Adipocyte (in vitro differentiated cells): ENCODE data around the gene SEMA5A.

Experiments used
- DNase-seq: peaks from one replicate; pipeline ENCODE4 v3.0.0-alpha.2; 2015; ENCODE audit warnings: low read depth
- H3K27me3 ChIP-seq: replicated peaks from 2 replicates; pipeline ENCODE4 v1.7.0; 2013; ENCODE audit warnings: mild to moderate bottlenecking, low read length, moderate library complexity; ENCODE audit not compliant: control insufficient read depth, insufficient read depth
- H3K36me3 ChIP-seq: 2 replicates; pipeline ENCODE4 v1.7.0; 2013; ENCODE audit warnings: low read length, mild to moderate bottlenecking, moderate library complexity; ENCODE audit not compliant: control insufficient read depth, insufficient read depth, severe bottlenecking
- H3K4me1 ChIP-seq: 2 replicates; pipeline ENCODE4 v1.7.0; 2013; ENCODE audit warnings: mild to moderate bottlenecking, low read length, moderate library complexity; ENCODE audit not compliant: control insufficient read depth, insufficient read depth
- H3K4me3 ChIP-seq: 2 replicates; pipeline ENCODE4 v1.7.0; 2013; ENCODE audit warnings: mild to moderate bottlenecking, low read length, moderate library complexity
- H3K9ac ChIP-seq: 2 replicates; pipeline ENCODE4 v1.7.0; 2013; ENCODE audit warnings: mild to moderate bottlenecking, low read length, moderate library complexity
- H3K9me3 ChIP-seq: 2 replicates; pipeline ENCODE4 v1.7.0; 2013; ENCODE audit warnings: mild to moderate bottlenecking, low read length, moderate library complexity; ENCODE audit not compliant: control insufficient read depth

The SEMA5A gene

GRCh38 chr5:9533096-9533495 lies 12.8 kb downstream of the SEMA5A start:
- no peak overlapping the region for H3K4me3 ChIP-seq
- H3K4me1 ChIP-seq: no peaks in the 10 kb centered on the region
- no peak overlapping the region for H3K9ac ChIP-seq
- H3K36me3 ChIP-seq: no peaks in the 10 kb centered on the region
- peak; percentile 73 for DNase-seq
- H3K27me3 ChIP-seq: no peaks in the 10 kb centered on the region
- H3K9me3 ChIP-seq: no peaks in the 10 kb centered on the region

DNA sequence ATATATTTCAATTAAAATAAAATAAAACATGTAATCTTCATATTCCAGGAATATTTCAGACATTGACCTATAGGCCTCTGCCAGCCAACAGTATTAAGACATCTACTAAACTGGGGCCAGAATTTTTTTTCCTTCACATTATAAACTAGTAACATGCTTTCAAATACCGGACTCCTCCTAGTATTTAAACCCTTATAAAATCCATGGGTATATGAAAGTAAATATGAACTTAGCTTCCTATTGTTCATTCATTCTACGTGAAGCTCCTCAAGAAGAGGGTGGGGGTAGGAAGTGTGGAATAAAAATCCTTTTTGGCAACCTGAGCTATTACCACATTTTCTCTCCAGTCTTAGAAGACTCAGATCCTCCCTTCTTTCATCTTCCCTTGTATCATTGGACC lies 16.4 kb downstream of the SEMA5A start:
- H3K36me3 ChIP-seq: no peaks in the 10 kb centered on the region
- DNase-seq: no peak

GRCh38 chr5:9529041-9529480 lies 16.8 kb downstream of the SEMA5A start:
- Histone ChIP-seq H3K9me3 (no peaks in the 10 kb centered on the region), H3K9ac (no peak overlapping the region), H3K4me3 (no peak overlapping the region), H3K36me3 (no peaks in the 10 kb centered on the region), H3K27me3 (no peaks in the 10 kb centered on the region), H3K4me1 (no peaks in the 10 kb centered on the region)
- no peak for DNase-seq

More for the DNA sequence above, 16.4 kb downstream of the SEMA5A start:
- Histone ChIP-seq H3K4me3 (no peak overlapping the region), H3K4me1 (no peaks in the 10 kb centered on the region), H3K27me3 (no peaks in the 10 kb centered on the region), H3K9ac (no peak overlapping the region), H3K9me3 (no peaks in the 10 kb centered on the region)

GRCh38 chr5:9524941-9525340 lies 20.9 kb downstream of the SEMA5A start:
- no peaks in the 10 kb centered on the region for H3K27me3 ChIP-seq
- peaks cover 12% of the 10 kb centered on the region for H3K4me1 ChIP-seq
- DNase-seq: no peak
- H3K4me3 ChIP-seq: no peak overlapping the region
- no peaks in the 10 kb centered on the region for H3K9me3 ChIP-seq
- H3K9ac ChIP-seq: no peak overlapping the region
- no peaks in the 10 kb centered on the region for H3K36me3 ChIP-seq

DNA sequence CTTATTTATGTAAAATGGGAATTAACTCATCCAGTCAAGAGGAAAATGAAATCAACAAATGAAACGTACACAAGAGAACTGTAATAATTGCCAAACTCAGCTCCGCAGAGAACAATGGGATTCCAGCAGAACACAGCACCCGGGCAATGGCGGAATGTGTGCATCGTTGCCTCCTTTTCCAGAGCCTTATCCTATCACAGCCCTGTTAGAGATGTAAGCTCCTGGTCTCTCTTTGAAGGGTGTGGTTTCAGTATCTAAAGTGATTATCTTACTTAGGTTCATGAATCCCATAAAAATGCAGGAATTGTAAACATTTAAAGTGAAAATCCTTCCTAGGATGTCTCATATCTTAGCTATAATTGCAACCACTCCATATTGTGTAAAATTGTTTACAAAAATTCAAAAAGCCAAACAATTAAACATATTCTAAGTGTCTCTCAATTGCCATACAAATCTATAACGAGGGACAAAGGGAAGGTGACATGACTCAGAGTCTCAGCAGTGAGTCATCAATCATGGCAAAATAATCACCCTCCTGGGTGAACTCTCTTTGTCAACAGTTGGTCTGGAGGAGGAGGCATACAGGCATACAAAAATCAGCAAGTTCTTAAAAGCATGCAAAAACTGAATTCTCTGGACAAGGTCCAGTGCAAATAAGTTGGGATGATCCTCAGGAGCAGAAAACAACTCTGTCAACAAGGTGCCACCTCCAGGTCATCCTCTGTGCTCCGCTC lies 22.6 kb downstream of the SEMA5A start:
- no peaks in the 10 kb centered on the region for H3K27me3 ChIP-seq
- H3K36me3 ChIP-seq: no peaks in the 10 kb centered on the region
- H3K9me3 ChIP-seq: no peaks in the 10 kb centered on the region
- no peak overlapping the region for H3K4me3 ChIP-seq
- peak; percentile 58 for DNase-seq
- H3K9ac ChIP-seq: no peak overlapping the region
- peaks cover 26% of the 10 kb centered on the region for H3K4me1 ChIP-seq

- no peaks in the 10 kb centered on the region for H3K36me3 ChIP-seq
- H3K9me3 ChIP-seq: no peaks in the 10 kb centered on the region
- peak; percentile 53 for DNase-seq
- peaks cover 26% of the 10 kb centered on the region for H3K4me1 ChIP-seq
- H3K9ac ChIP-seq: no peak overlapping the region
- no peaks in the 10 kb centered on the region for H3K27me3 ChIP-seq
- peak overlapping the region; percentile 41 for H3K4me3 ChIP-seq
Observed at GRCh38 chr5:9519537-9519936, 26.3 kb downstream of the SEMA5A start.

DNA sequence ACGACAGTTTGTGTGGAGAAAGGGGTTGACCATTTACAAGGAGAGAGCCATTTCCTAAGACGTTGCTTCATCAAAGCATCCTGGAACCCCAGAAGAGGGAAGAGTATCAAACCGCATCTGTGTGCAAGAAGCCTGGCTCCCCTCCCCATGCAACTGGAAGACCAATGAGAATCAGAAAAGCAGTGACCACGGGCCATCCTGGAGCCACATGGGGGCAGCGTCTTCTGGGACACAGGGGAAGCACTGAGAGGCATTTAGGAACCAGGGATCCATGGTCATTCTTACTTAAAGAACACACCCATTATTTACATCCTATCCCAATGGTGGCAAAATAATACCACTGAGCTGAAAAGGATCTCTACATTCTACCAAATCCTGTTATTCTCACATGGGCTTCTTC lies 29.3 kb downstream of the SEMA5A start:
- Histone ChIP-seq H3K4me1 (peaks cover 24% of the 10 kb centered on the region), H3K27me3 (no peaks in the 10 kb centered on the region), H3K9ac (no peak overlapping the region), H3K9me3 (no peaks in the 10 kb centered on the region), H3K4me3 (no peak overlapping the region), H3K36me3 (no peaks in the 10 kb centered on the region)
- DNase-seq: no peak

DNA sequence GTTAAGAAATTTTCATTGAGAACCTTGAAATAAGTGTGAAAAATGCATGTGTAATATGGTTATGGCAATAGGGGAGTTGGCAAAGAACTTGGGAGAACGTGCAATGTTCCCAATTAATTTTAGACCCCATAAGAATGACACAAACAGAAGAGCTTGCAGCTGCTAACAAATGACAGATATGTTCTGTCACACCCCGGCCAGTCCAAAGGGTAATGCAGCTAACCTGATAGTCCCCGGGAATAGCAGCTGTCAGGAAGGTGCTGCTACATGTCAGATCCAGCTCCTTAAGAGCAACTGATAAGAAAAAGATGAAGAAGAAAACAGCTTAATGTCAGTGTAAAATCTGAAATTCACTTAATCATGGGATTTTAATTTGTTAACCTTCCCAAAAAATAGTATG lies 30.4 kb downstream of the SEMA5A start:
- no peak for DNase-seq
- Histone ChIP-seq H3K9ac (no peak overlapping the region), H3K4me3 (no peak overlapping the region), H3K4me1 (peaks cover 24% of the 10 kb centered on the region), H3K27me3 (no peaks in the 10 kb centered on the region), H3K9me3 (no peaks in the 10 kb centered on the region), H3K36me3 (no peaks in the 10 kb centered on the region)

DNA sequence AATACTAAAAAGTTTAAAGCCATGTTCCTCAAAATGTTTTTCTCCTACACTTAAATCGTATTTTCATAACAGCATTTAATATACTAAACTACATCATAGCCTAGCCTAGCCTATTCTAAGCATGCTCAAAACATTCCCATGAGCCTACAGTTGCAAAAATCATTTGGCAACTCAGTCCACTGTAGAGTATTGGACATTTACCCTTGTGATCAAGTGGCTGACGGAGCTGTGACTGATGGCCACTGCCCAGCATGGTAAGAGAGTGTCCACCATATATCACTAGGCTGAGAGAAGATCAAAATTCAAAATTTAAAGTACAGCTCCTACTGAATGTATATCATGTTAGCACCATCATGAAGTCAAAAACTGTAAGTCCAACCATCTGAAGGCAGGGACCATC lies 30.9 kb downstream of the SEMA5A start:
- H3K9ac ChIP-seq: no peak overlapping the region
- H3K36me3 ChIP-seq: no peaks in the 10 kb centered on the region
- no peaks in the 10 kb centered on the region for H3K27me3 ChIP-seq
- H3K4me3 ChIP-seq: no peak overlapping the region
- no peak for DNase-seq
- H3K9me3 ChIP-seq: no peaks in the 10 kb centered on the region
- H3K4me1 ChIP-seq: peaks cover 21% of the 10 kb centered on the region

DNA sequence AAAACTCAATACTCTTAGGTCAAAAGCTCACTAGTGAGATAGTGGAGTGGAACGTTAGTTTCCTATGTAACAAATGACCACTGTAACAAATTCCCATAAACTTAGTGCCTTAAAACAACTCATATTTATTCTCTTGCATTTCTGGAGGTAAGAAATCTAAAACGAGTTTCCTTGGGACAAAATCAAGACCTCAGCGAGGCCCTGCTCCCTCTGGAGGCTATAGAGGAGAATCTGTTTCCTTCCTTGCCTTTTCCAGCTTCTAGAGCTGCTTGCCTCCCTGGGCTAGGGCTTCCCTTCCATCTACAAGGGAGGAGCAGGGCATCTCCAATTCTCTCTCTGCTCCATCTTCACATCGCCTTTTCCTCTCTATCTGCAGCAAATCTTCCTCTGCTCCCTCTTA lies 32.0 kb downstream of the SEMA5A start:
- H3K4me1 ChIP-seq: peaks cover 9% of the 10 kb centered on the region
- H3K36me3 ChIP-seq: no peaks in the 10 kb centered on the region
- H3K4me3 ChIP-seq: no peak overlapping the region
- no peaks in the 10 kb centered on the region for H3K9me3 ChIP-seq
- peak; percentile 58 for DNase-seq
- no peak overlapping the region for H3K9ac ChIP-seq
- no peaks in the 10 kb centered on the region for H3K27me3 ChIP-seq

DNA sequence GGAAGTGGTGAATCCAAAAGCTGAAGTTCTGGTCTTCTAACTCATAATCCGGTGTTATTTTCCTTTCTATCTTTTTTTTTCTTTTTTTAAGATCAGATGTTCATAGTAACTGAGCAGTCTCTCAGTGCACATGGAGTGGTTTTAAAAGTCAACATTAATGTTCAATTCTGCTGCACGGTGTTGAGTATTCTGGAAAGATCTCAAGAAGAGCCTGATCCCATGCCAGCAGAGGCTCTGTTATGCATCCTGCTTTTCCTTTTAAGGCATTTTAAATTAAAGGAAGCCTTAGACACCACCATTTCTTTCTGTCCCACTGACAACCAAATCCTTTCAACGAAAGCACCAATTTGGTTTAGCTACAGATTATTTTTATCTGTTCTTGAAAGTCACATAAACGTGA lies 33.4 kb downstream of the SEMA5A start:
- no peaks in the 10 kb centered on the region for H3K9me3 ChIP-seq
- peaks cover 9% of the 10 kb centered on the region for H3K4me1 ChIP-seq
- no peaks in the 10 kb centered on the region for H3K36me3 ChIP-seq
- H3K9ac ChIP-seq: no peak overlapping the region
- no peaks in the 10 kb centered on the region for H3K27me3 ChIP-seq
- no peak overlapping the region for H3K4me3 ChIP-seq
- no peak for DNase-seq

GRCh38 chr5:9507974-9508373 lies 37.9 kb downstream of the SEMA5A start:
- DNase-seq: no peak
- Histone ChIP-seq H3K4me3 (no peak overlapping the region), H3K36me3 (no peaks in the 10 kb centered on the region), H3K27me3 (no peaks in the 10 kb centered on the region), H3K9ac (no peak overlapping the region), H3K9me3 (no peaks in the 10 kb centered on the region), H3K4me1 (peaks cover 13% of the 10 kb centered on the region)
